Astrocyte of the cerebellum (primary cell): ENCODE results near the gene RAP2A.

Experiments used
- DNase-seq: peaks from one replicate; pipeline ENCODE4 v3.0.0-alpha.2; 2011; ENCODE audit warnings: low read depth
- H3K4me3 ChIP-seq: 2 replicates; pipeline ENCODE4 v1.5.1; 2011; ENCODE audit warnings: mild to moderate bottlenecking, low read depth, low read length, moderate library complexity
- in situ Hi-C: cut with HindIII; loops from 2 replicates; pipeline ENCODE4 v1.10.0; 2017; ENCODE audit warnings: low sequenced_read_pairs
- TF ChIP-seq, protein P1 (sequence below): IDR thresholded peaks from 2 replicates; pipeline ENCODE4 v1.5.1; 2012; ENCODE audit warnings: low read length, low read depth, moderate library complexity, mild to moderate bottlenecking; ENCODE audit errors: missing control alignments

Gene RAP2A

DNA sequence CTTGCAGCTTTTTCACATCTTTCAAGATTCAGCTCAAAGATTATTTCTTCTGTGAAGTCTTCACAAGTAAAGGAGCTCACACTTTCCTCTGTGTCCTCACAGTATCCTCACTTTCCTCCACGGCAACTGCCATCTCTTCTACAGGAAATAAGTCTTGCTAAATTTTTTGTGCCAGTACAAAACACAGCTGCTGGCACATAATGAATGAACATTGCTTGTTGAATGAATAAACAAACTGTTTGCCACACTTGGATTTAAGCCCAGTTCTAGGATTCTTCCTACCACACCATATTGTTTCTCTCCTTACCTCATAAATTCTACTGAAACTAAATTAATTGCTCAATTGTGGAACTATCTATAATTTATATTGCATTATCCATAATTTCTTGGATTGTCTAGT is 59.5 kb downstream of the RAP2A start:
- no peak for DNase-seq

DNA sequence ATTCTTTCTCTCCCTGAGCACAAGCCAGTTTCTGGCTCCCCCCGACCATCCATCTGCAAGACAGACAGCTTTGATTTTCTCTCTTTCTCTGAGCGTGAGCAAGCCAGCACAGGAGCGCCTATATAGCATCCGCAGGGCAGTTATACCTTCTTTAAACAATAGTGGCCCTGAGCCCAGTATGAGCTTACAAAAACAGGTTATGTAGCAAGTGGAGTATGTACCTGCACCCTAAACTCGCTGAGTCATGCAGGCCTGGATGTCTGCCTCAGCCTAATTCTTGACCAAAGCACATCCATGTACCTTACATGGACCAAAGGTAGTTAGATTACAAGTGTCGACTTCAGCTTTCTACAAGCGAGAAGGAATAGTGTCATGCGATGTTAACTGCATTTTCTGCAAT is 61.7 kb downstream of the RAP2A start:
- TF ChIP-seq, protein P1, sequence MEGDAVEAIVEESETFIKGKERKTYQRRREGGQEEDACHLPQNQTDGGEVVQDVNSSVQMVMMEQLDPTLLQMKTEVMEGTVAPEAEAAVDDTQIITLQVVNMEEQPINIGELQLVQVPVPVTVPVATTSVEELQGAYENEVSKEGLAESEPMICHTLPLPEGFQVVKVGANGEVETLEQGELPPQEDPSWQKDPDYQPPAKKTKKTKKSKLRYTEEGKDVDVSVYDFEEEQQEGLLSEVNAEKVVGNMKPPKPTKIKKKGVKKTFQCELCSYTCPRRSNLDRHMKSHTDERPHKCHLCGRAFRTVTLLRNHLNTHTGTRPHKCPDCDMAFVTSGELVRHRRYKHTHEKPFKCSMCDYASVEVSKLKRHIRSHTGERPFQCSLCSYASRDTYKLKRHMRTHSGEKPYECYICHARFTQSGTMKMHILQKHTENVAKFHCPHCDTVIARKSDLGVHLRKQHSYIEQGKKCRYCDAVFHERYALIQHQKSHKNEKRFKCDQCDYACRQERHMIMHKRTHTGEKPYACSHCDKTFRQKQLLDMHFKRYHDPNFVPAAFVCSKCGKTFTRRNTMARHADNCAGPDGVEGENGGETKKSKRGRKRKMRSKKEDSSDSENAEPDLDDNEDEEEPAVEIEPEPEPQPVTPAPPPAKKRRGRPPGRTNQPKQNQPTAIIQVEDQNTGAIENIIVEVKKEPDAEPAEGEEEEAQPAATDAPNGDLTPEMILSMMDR = no peak
- DNase-seq = no peak

More for the DNA sequence above, 59.5 kb downstream of the RAP2A start:
- H3K4me3 ChIP-seq = no peak overlapping the region
- in situ Hi-C loops = no loop called here
- TF ChIP-seq, protein P1 = no peak

GRCh38 chr13:97496511-97496910 is 62.5 kb downstream of the RAP2A start:
- in situ Hi-C loops = no loop called here
- H3K4me3 ChIP-seq = no peak overlapping the region
- DNase-seq = no peak
- TF ChIP-seq, protein P1 = no peak

More for the DNA sequence above, 61.7 kb downstream of the RAP2A start:
- no peak overlapping the region for H3K4me3 ChIP-seq
- in situ Hi-C loops = no loop called here

- TF ChIP-seq, protein P1 = no peak
- no peak overlapping the region for H3K4me3 ChIP-seq
- no peak for DNase-seq
- in situ Hi-C loops = no loop called here
Observed at GRCh38 chr13:97497400-97497799, 63.4 kb downstream of the RAP2A start.

- DNase-seq = no peak
- in situ Hi-C loops = no loop called here
- TF ChIP-seq, protein P1 = no peak
- no peak overlapping the region for H3K4me3 ChIP-seq
Observed at GRCh38 chr13:97498419-97498818, 64.5 kb downstream of the RAP2A start.

DNA sequence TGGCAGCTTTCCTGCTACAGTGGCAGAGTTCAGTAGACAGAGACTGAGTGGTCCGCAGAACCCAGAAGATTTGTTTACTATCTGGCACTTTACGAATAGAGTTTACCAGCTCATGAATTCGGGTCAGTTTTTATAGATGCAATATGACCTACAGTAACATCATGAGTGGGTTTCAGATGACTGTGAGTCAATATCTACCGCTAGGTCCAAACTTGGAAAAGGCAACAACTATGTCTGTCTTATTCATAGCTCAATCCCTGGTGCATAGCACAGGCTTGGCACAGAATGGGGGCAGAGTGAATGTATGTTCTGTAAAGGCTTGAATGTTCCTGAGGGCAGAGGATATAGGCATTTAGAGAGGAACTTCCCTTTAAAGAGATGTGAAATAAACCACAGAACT is 65.2 kb downstream of the RAP2A start:
- TF ChIP-seq, protein P1 = no peak

DNA sequence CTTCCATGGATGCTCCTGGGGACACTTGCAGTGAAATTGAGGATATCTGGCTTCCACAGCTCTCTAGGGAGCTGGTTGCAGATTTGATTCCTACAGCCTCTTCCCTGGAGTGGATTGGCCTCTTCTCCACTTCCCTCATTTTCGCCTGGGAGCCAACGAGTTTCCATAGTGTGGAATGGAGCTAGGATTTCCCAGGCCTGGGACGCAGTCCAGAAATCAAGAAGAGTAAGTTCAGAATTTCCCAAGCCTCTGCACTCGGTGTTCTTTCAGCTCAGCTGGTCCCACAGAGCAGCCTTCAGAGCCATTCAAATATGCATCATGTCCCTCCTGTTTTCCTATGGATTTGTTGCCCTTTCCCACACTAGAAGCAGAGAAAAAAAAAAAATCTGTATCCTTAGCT is 68.2 kb downstream of the RAP2A start:
- no peak overlapping the region for H3K4me3 ChIP-seq
- in situ Hi-C loops = no loop called here
- TF ChIP-seq, protein P1 = no peak
- no peak for DNase-seq

More for the DNA sequence above, 65.2 kb downstream of the RAP2A start:
- H3K4me3 ChIP-seq = no peak overlapping the region
- no peak for DNase-seq
- in situ Hi-C loops = no loop called here
